GM19324 (cell line): ENCODE data around the gene UCHL5.
A peak's percentile ranks its signal among the peaks of the same experiment; 100 is the strongest.
"Not testable (repeated sequence)": the region's sequence is repeated elsewhere in the genome, so short reads cannot be mapped to it uniquely, and the experiment has no call there.

Experiments
- ATAC-seq: cut with Tn5 transposase; IDR thresholded peaks from one replicate; pipeline ENCODE4 v1.9.1; 2021; ENCODE audit warnings: mild to moderate bottlenecking, moderate library complexity; ENCODE audit not compliant: unreplicated experiment, low FRiP score

Gene UCHL5

GRCh38 chr1:193065954-193066353 lies 6.8 kb upstream of the UCHL5 start:
- ATAC-seq = no peak

- ATAC-seq = no peak
Measured at GRCh38 chr1:193062698-193063463, 3.7 kb upstream of the UCHL5 start.

GRCh38 chr1:193060938-193061337 lies 1.8 kb upstream of the UCHL5 start:
- no peak for ATAC-seq

- ATAC-seq = no peak
Measured at GRCh38 chr1:193060406-193060805, 1.2 kb upstream of the UCHL5 start.

- ATAC-seq = no peak
Measured at GRCh38 chr1:193060115-193060403, 899 bp upstream of the UCHL5 start.

- peak; percentile 55 for ATAC-seq
Measured at GRCh38 chr1:193058529-193059281, 455 bp downstream of the UCHL5 start.

GRCh38 chr1:193054169-193054675 lies 4.9 kb downstream of the UCHL5 start:
- no peak for ATAC-seq

GRCh38 chr1:193048913-193049312 lies 10.2 kb downstream of the UCHL5 start:
- ATAC-seq = not testable (repeated sequence)

- ATAC-seq = no peak
Measured at GRCh38 chr1:193042766-193043691, 16.1 kb downstream of the UCHL5 start.

- no peak for ATAC-seq
Measured at GRCh38 chr1:193040011-193040410, 19.1 kb downstream of the UCHL5 start.

GRCh38 chr1:193036337-193037047 lies 22.7 kb downstream of the UCHL5 start:
- no peak for ATAC-seq

- no peak for ATAC-seq
Measured at GRCh38 chr1:193033610-193034009, 25.6 kb downstream of the UCHL5 start.

GRCh38 chr1:193032643-193033427 lies 26.3 kb downstream of the UCHL5 start:
- ATAC-seq = not testable (repeated sequence)

- ATAC-seq = no peak
Measured at GRCh38 chr1:193031431-193031830, 27.7 kb downstream of the UCHL5 start.

GRCh38 chr1:193030280-193030679 lies 28.9 kb downstream of the UCHL5 start:
- ATAC-seq = no peak

- no peak for ATAC-seq
Measured at GRCh38 chr1:193025218-193025617, 33.9 kb downstream of the UCHL5 start.

GRCh38 chr1:193019442-193020026 lies 39.6 kb downstream of the UCHL5 start:
- ATAC-seq = no peak

- no peak for ATAC-seq
Measured at GRCh38 chr1:193016788-193017187, 42.4 kb downstream of the UCHL5 start.

GRCh38 chr1:193014400-193014799 lies 44.8 kb downstream of the UCHL5 start:
- ATAC-seq = no peak
